ENCODE data around the gene GPSM3. TPM values are rescaled to one million over a fixed set of nuclear protein-coding genes. Genes with fewer than 3 reads are reported as not detected.

GPSM3 gene
- total and polyA plus RNA-seq, 2 experiments from 2014 or later = 4.7 to 5.9 TPM

DNA sequence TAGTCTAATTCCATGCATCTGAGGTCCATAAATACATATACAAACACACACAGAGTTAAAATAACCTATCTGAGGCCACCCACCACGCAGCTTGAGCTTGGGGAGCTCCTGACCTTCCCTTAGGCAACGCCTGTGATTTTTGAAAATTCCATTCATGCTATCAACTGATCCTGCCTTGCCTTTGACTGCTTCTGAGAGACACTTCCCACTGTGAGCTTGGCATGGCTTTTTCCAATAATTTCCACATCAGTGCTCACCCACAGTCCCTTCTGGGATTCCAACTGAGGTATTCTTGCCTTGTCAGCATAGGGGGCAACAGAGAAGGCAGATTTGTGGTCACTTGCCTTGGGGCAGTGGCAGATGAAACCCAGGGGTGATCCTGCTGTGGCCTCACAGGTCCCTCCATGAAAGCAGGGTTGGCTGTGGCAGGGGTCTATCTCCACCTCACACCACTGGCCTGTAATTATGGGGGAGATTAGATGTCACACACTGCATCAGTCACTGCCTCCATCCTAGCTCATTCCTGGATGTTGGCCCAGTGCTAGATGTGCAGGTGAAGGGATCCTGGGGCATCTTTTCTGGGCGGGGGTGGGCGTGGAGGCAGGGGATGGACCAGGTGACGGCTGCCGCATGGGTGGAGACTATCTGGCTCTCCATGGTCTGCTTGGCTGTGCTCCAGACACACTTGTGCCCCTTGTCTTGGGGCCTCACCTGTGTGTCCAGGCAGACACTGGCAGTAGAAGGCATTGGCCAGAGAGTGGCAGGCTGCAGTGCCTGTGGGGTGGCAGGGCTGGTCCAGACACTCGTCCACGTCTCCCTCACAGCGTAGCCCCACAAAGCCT is 11.2 kb upstream of the GPSM3 start (continued):
- TF ChIP-seq, protein P1, sequence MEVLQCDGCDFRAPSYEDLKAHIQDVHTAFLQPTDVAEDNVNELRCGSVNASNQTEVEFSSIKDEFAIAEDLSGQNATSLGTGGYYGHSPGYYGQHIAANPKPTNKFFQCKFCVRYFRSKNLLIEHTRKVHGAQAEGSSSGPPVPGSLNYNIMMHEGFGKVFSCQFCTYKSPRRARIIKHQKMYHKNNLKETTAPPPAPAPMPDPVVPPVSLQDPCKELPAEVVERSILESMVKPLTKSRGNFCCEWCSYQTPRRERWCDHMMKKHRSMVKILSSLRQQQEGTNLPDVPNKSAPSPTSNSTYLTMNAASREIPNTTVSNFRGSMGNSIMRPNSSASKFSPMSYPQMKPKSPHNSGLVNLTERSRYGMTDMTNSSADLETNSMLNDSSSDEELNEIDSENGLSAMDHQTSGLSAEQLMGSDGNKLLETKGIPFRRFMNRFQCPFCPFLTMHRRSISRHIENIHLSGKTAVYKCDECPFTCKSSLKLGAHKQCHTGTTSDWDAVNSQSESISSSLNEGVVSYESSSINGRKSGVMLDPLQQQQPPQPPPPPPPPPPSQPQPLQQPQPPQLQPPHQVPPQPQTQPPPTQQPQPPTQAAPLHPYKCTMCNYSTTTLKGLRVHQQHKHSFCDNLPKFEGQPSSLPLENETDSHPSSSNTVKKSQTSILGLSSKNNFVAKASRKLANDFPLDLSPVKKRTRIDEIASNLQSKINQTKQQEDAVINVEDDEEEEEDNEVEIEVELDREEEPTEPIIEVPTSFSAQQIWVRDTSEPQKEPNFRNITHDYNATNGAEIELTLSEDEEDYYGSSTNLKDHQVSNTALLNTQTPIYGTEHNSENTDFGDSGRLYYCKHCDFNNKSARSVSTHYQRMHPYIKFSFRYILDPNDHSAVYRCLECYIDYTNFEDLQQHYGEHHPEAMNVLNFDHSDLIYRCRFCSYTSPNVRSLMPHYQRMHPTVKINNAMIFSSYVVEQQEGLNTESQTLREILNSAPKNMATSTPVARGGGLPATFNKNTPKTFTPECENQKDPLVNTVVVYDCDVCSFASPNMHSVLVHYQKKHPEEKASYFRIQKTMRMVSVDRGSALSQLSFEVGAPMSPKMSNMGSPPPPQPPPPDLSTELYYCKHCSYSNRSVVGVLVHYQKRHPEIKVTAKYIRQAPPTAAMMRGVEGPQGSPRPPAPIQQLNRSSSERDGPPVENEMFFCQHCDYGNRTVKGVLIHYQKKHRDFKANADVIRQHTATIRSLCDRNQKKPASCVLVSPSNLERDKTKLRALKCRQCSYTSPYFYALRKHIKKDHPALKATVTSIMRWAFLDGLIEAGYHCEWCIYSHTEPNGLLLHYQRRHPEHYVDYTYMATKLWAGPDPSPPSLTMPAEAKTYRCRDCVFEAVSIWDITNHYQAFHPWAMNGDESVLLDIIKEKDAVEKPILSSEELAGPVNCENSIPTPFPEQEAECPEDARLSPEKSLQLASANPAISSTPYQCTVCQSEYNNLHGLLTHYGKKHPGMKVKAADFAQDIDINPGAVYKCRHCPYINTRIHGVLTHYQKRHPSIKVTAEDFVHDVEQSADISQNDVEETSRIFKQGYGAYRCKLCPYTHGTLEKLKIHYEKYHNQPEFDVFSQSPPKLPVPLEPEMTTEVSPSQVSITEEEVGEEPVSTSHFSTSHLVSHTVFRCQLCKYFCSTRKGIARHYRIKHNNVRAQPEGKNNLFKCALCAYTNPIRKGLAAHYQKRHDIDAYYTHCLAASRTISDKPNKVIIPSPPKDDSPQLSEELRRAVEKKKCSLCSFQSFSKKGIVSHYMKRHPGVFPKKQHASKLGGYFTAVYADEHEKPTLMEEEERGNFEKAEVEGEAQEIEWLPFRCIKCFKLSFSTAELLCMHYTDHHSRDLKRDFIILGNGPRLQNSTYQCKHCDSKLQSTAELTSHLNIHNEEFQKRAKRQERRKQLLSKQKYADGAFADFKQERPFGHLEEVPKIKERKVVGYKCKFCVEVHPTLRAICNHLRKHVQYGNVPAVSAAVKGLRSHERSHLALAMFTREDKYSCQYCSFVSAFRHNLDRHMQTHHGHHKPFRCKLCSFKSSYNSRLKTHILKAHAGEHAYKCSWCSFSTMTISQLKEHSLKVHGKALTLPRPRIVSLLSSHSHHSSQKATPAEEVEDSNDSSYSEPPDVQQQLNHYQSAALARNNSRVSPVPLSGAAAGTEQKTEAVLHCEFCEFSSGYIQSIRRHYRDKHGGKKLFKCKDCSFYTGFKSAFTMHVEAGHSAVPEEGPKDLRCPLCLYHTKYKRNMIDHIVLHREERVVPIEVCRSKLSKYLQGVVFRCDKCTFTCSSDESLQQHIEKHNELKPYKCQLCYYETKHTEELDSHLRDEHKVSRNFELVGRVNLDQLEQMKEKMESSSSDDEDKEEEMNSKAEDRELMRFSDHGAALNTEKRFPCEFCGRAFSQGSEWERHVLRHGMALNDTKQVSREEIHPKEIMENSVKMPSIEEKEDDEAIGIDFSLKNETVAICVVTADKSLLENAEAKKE (CRISPR knock-in tag; IDR thresholded peaks at IDR 0.05) = no peak
- no peak for TF ChIP-seq CTCF (conservative IDR thresholded peaks at IDR 0.05; ENCODE audit: low read depth in 2 of 2)
- TF ChIP-seq, protein P2, sequence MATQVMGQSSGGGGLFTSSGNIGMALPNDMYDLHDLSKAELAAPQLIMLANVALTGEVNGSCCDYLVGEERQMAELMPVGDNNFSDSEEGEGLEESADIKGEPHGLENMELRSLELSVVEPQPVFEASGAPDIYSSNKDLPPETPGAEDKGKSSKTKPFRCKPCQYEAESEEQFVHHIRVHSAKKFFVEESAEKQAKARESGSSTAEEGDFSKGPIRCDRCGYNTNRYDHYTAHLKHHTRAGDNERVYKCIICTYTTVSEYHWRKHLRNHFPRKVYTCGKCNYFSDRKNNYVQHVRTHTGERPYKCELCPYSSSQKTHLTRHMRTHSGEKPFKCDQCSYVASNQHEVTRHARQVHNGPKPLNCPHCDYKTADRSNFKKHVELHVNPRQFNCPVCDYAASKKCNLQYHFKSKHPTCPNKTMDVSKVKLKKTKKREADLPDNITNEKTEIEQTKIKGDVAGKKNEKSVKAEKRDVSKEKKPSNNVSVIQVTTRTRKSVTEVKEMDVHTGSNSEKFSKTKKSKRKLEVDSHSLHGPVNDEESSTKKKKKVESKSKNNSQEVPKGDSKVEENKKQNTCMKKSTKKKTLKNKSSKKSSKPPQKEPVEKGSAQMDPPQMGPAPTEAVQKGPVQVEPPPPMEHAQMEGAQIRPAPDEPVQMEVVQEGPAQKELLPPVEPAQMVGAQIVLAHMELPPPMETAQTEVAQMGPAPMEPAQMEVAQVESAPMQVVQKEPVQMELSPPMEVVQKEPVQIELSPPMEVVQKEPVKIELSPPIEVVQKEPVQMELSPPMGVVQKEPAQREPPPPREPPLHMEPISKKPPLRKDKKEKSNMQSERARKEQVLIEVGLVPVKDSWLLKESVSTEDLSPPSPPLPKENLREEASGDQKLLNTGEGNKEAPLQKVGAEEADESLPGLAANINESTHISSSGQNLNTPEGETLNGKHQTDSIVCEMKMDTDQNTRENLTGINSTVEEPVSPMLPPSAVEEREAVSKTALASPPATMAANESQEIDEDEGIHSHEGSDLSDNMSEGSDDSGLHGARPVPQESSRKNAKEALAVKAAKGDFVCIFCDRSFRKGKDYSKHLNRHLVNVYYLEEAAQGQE (IDR thresholded peaks at IDR 0.05; ENCODE audit: unreplicated experiment) = no peak
- TF ChIP-seq NANOG (IDR thresholded peaks at IDR 0.05; ENCODE audit: borderline replicate concordance) = no peak
- no peak for TF ChIP-seq ZNF331 (CRISPR knock-in tag; IDR thresholded peaks at IDR 0.05; ENCODE audit: low read depth)
